Measurements from ENCODE around the gene DNASE1L3.

The DNASE1L3 gene

DNA sequence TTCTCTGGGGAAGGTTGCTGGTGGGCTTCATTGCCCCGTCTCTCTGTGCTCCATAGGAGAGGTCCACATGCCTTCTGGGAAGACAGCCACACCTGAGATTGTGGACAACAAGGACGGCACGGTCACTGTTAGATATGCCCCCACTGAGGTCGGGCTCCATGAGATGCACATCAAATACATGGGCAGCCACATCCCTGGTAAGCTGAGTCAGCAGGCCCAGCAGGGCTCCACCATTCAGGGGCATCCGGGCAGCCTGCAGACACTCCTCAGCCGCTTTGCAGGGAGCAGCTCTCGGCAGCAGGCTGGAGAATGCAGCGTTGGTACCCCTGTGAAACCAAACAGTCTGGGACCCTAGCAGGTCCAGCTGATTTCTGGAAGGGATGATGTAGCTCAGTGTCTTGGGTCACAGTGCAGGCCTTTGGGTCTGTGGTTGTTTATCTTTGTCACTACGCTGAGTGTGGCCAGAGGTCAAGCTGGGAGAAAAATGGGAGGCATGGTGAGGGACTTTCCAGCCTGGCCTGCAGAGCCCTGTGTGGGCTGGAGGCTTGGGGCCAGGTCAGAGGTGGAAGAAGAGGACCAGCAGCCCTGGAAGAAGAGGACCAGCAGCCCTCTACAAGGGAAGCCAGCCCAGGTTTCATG is 67.2 kb downstream of the DNASE1L3 start:
- TF ChIP-seq CTCF (conservative IDR thresholded peaks at IDR 0.05) = no peak
- TF ChIP-seq ZFX (IDR thresholded peaks at IDR 0.05) = no peak
- peak overlapping the region; percentile 84 for H3K27ac ChIP-seq

Data from C4-2B (cell line).